ENCODE measurements around the gene BCAS3. TPM values are rescaled to one million over a fixed set of nuclear protein-coding genes. Genes with fewer than 3 reads are reported as not detected.

BCAS3 gene
- total RNA-seq, 1 donor from 2014 or later: 38.1 TPM

DNA sequence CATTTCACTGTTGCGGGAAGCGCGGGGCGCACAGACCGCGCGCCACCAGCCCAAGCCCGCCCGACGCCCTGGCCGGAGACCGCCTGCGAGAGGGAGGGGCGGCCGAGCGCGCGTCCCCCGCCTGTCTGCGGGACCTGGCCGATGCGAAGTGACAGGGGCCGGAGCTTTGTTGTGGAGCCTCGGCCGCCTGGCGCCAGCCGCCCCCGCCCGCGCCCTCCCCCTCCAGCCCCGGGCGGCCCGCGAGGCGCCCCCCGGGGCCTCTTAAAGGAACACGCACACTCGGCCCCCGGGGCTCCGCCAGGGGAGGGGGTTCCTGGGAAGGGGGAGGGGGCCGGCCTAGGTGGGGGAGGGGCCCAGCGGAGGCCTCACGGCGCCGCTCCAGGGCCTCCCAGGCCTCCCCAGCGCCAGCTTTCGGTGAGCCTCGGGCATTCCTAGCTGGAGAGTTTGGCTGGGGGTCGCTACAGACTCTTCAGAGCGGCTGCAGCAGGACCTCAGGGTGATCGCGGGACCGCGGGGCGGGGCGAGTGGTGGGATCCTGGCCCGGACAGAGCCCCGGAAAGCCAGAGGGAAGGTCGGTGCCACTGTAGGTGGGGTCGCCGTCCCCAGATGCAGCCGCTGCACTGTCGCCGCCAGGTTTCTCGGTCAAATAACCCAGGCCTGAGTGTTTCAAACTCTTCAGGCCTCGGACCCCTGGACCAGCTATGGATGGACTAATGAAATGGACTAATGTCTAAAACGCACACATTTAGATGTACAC is 719.6 kb downstream of the BCAS3 start:
- no peak for DNase-seq (ENCODE audit: low spot score)
- TF ChIP-seq, protein P1, sequence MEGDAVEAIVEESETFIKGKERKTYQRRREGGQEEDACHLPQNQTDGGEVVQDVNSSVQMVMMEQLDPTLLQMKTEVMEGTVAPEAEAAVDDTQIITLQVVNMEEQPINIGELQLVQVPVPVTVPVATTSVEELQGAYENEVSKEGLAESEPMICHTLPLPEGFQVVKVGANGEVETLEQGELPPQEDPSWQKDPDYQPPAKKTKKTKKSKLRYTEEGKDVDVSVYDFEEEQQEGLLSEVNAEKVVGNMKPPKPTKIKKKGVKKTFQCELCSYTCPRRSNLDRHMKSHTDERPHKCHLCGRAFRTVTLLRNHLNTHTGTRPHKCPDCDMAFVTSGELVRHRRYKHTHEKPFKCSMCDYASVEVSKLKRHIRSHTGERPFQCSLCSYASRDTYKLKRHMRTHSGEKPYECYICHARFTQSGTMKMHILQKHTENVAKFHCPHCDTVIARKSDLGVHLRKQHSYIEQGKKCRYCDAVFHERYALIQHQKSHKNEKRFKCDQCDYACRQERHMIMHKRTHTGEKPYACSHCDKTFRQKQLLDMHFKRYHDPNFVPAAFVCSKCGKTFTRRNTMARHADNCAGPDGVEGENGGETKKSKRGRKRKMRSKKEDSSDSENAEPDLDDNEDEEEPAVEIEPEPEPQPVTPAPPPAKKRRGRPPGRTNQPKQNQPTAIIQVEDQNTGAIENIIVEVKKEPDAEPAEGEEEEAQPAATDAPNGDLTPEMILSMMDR (IDR thresholded peaks at IDR 0.05; ENCODE audit: unreplicated experiment): no peak
- peak overlapping the region; percentile 76 for H3K4me3 Mint-ChIP-seq (ENCODE audit: unreplicated experiment)
- H3K27ac Mint-ChIP-seq (ENCODE audit: unreplicated experiment): no peak overlapping the region
- H3K27me3 Mint-ChIP-seq (ENCODE audit: unreplicated experiment): peaks cover 41% of the 10 kb centered on the region
- H3K36me3 Mint-ChIP-seq (ENCODE audit: low read depth, unreplicated experiment): peaks cover 17% of the 10 kb centered on the region
- H3K4me1 Mint-ChIP-seq (ENCODE audit: unreplicated experiment): peaks cover 22% of the 10 kb centered on the region
- H3K9me3 Mint-ChIP-seq (ENCODE audit: unreplicated experiment): no peaks in the 10 kb centered on the region

DNA sequence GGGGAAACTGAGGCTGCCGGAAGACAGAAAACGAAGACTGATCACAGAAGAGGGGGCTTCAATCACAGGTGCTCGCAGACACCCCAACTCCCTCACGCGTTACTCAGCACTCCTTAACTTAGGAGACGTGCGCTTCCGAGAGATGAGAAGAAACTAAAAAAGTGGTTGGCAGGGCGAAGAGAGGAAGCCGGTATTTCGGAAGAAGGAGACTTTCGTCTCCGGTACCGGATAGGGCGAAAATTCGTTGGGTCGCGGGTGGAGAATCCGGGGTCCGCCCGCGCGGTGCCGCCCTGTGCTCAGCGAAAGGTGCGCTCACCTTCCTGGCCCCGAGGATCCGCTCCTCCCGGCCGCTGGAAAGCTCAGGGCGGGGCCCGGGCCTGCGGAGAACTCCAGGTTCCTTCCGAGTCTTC is 721.1 kb downstream of the BCAS3 start:
- no peak for DNase-seq (ENCODE audit: low spot score)
- Mint-ChIP-seq H3K9me3 (ENCODE audit: unreplicated experiment) (no peaks in the 10 kb centered on the region), H3K4me3 (ENCODE audit: unreplicated experiment) (peak overlapping the region; percentile 89), H3K27me3 (ENCODE audit: unreplicated experiment) (peaks cover 46% of the 10 kb centered on the region), H3K4me1 (ENCODE audit: unreplicated experiment) (peaks cover 20% of the 10 kb centered on the region), H3K36me3 (ENCODE audit: low read depth, unreplicated experiment) (peaks cover 12% of the 10 kb centered on the region), H3K27ac (ENCODE audit: unreplicated experiment) (no peak overlapping the region)
- TF ChIP-seq, protein P1 (IDR thresholded peaks at IDR 0.05; ENCODE audit: unreplicated experiment): no peak

DNA sequence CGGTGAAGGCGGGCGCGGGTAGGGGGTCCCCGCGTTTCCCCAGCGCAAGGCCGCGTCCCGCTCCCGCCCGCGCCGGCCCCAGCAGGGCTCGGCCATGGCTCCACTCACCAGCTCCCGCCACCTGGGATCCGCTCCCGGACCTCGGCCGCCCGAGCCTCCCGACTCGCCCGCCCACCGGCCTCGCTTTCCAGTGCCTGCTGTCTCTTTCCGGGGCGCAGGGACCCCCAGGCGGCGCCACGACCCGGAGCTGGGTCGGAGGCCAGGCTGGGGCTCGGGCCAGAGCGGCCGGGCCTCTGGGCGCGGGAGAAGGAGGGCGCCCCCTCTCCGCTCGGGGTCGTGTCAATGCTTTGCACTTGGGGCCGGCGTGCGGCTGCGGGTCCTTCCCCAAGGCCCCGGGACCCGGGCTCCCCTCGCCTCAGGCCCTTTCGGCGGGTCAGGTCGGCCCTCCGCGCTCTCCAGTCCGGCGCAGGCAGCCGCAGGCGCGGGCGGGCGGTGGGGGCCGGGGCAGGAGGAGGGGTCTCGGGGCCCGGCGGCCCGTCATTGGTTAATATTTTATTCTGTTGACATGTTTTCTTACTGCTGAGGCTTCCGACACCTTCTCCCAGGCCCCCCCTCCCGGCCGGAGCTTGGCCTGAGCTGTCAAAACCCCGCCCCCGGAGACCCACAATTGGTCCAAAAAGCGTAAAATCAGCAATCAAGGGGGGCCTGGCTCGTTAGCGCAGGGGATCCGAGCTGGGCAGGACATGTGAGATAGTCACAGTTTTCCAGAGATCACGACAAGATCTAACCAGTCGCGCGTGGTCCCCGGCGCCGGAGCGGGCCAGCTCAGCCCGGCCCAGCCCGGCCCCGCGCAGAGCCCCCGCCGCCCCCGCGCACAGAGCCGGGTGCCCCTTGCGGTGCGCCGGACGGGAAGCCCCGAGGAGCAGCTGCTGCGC is 721.7 kb downstream of the BCAS3 start, which contains the start of gene TBX2:
Gene TBX2 (plus strand): TSS at position 713 of the 935 bp plus-strand sequence. CDS start 334 bp downstream, outside the sequence.
- peaks cover 50% of the 10 kb centered on the region for H3K27me3 Mint-ChIP-seq (ENCODE audit: unreplicated experiment)
- peaks cover 20% of the 10 kb centered on the region for H3K4me1 Mint-ChIP-seq (ENCODE audit: unreplicated experiment)
- peaks cover 12% of the 10 kb centered on the region for H3K36me3 Mint-ChIP-seq (ENCODE audit: low read depth, unreplicated experiment)
- no peaks in the 10 kb centered on the region for H3K9me3 Mint-ChIP-seq (ENCODE audit: unreplicated experiment)
- TF ChIP-seq, protein P1 (IDR thresholded peaks at IDR 0.05; ENCODE audit: unreplicated experiment): no peak
- no peak within 1 kb of the TSS for H3K27ac Mint-ChIP-seq (ENCODE audit: unreplicated experiment)
- H3K4me3 Mint-ChIP-seq (ENCODE audit: unreplicated experiment): peak within 1 kb of the TSS; percentile 89
- peak; percentile 47 for DNase-seq (ENCODE audit: low spot score)

DNA sequence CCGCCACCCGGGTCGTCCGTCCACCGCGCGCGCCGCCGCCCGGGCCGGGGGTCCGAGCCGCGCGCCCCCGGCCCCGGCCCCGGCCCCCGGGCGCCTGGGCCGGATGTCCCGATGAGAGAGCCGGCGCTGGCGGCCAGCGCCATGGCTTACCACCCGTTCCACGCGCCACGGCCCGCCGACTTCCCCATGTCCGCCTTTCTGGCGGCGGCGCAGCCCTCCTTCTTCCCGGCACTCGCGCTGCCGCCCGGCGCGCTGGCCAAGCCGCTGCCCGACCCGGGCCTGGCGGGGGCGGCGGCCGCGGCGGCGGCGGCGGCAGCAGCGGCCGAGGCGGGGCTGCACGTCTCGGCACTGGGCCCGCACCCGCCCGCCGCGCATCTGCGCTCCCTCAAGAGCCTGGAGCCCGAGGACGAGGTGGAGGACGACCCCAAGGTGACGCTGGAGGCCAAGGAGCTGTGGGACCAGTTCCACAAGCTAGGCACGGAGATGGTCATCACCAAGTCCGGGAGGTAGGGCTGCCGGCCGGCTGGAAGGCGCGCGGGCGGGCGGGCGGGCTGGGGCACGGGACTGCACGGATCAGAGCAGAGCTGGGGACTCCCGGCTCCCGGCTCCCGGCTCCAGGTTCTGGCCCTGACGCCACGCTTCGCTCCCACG is 722.5 kb downstream of the BCAS3 start:
- Mint-ChIP-seq H3K36me3 (ENCODE audit: low read depth, unreplicated experiment) (peaks cover 5% of the 10 kb centered on the region), H3K4me1 (ENCODE audit: unreplicated experiment) (peaks cover 20% of the 10 kb centered on the region), H3K9me3 (ENCODE audit: unreplicated experiment) (no peaks in the 10 kb centered on the region), H3K4me3 (ENCODE audit: unreplicated experiment) (peak overlapping the region; percentile 25), H3K27ac (ENCODE audit: unreplicated experiment) (no peak overlapping the region), H3K27me3 (ENCODE audit: unreplicated experiment) (peaks cover 43% of the 10 kb centered on the region)
- no peak for DNase-seq (ENCODE audit: low spot score)
- TF ChIP-seq, protein P1 (IDR thresholded peaks at IDR 0.05; ENCODE audit: unreplicated experiment): no peak
